CD14-positive monocyte (primary cell): ENCODE measurements around the gene KIRREL3. TPM values are rescaled to one million over a fixed set of nuclear protein-coding genes. Genes with fewer than 3 reads are reported as not detected.

Experiments used
- DNase-seq, 3 donors: peaks; one replicate each; pipeline ENCODE4 v3.0.0-alpha.2; 2011 to 2022
- H2AFZ ChIP-seq: 2 replicates; pipeline ENCODE4 v1.6.0; 2012; ENCODE audit warnings: mild to moderate bottlenecking, low read depth, low read length, inconsistent platforms; ENCODE audit not compliant: insufficient read depth, poor library complexity, severe bottlenecking
- H3K27ac ChIP-seq, 2 donors: 1 replicate in 1 of 2; 2 replicates in 1 of 2; pipeline ENCODE4 v1.5.1; 2012 to 2013; ENCODE audit warnings: low read length in 2 of 2, control low read depth in 1 of 2, inconsistent platforms in 1 of 2, low read depth in 1 of 2, mild to moderate bottlenecking in 1 of 2
- H3K27me3 ChIP-seq, 2 donors: one replicate each; pipeline versions ENCODE4 v1.6.0 to v1.6.1; 2011 to 2013; ENCODE audit warnings: low read length in 2 of 2; ENCODE audit not compliant: control insufficient read depth in 2 of 2, insufficient read depth in 2 of 2
- H3K36me3 ChIP-seq, 2 donors: replicated peaks in 1 of 2; 1 replicate in 1 of 2; 2 replicates in 1 of 2; pipeline versions ENCODE4 v1.5.1 to v1.6.1; 2012 to 2013; ENCODE audit warnings: low read length in 2 of 2, control low read depth in 1 of 2, inconsistent platforms in 1 of 2, mild to moderate bottlenecking in 1 of 2; ENCODE audit not compliant: insufficient read depth in 2 of 2, control insufficient read depth in 1 of 2
- H3K4me1 ChIP-seq, 2 donors: 1 replicate in 1 of 2; 2 replicates in 1 of 2; pipeline versions ENCODE4 v1.5.1 to v1.6.1; 2012 to 2013; ENCODE audit warnings: low read length in 2 of 2, control low read depth in 1 of 2, inconsistent platforms in 1 of 2, mild to moderate bottlenecking in 1 of 2, moderate library complexity in 1 of 2; ENCODE audit not compliant: insufficient read depth in 2 of 2, control insufficient read depth in 1 of 2
- H3K4me2 ChIP-seq: replicated peaks from 2 replicates; pipeline ENCODE3; 2012; ENCODE audit warnings: low read length, moderate library complexity, mild to moderate bottlenecking; ENCODE audit not compliant: poor library complexity, severe bottlenecking; ENCODE audit errors: extremely low read depth
- H3K4me3 ChIP-seq, 3 experiments: fragments of 200-600 bp in 1 of 3; sonication (generic) in 1 of 3; replicated peaks in 1 of 3; 1 replicate in 2 of 3; 2 replicates in 1 of 3; pipeline ENCODE4 v1.5.1; 2011 to 2013; ENCODE audit warnings: low read length in 3 of 3, mild to moderate bottlenecking in 3 of 3, control low read depth in 2 of 3, low read depth in 2 of 3, inconsistent platforms in 1 of 3, moderate library complexity in 1 of 3
- H3K79me2 ChIP-seq: 2 replicates; pipeline ENCODE4 v1.6.0; 2012; ENCODE audit warnings: mild to moderate bottlenecking, control low read depth, inconsistent platforms, low read length, moderate library complexity; ENCODE audit not compliant: insufficient read depth
- H3K9ac ChIP-seq: 2 replicates; pipeline ENCODE4 v1.6.0; 2017; ENCODE audit warnings: low read length, mild to moderate bottlenecking; ENCODE audit not compliant: insufficient read depth, poor library complexity, severe bottlenecking
- H3K9me3 ChIP-seq, 2 donors: replicated peaks in 1 of 2; 1 replicate in 1 of 2; 2 replicates in 1 of 2; pipeline versions ENCODE4 v1.5.1 to v1.6.1; 2012 to 2013; ENCODE audit warnings: low read length in 2 of 2, control low read depth in 1 of 2; ENCODE audit not compliant: control insufficient read depth in 1 of 2, insufficient read depth in 1 of 2
- H4K20me1 ChIP-seq: 2 replicates; pipeline ENCODE4 v1.6.0; 2012; ENCODE audit warnings: mild to moderate bottlenecking, low read length, control low read depth, moderate library complexity; ENCODE audit not compliant: insufficient read depth
- H3K27ac Mint-ChIP-seq, 7 donors: one replicate each; pipeline ENCODE4 v1.8.0; 2020; ENCODE audit warnings: mild to moderate bottlenecking in 7 of 7, mixed read lengths in 7 of 7, moderate library complexity in 6 of 7, inconsistent platforms in 2 of 7
- H3K27me3 Mint-ChIP-seq, 3 donors: one replicate each; pipeline ENCODE4 v1.8.0; 2021 to 2022; ENCODE audit warnings: low read depth in 3 of 3, mild to moderate bottlenecking in 3 of 3, mixed read lengths in 3 of 3, moderate library complexity in 3 of 3, inconsistent platforms in 1 of 3
- H3K36me3 Mint-ChIP-seq, 2 donors: one replicate each; pipeline ENCODE4 v1.8.0; 2020; ENCODE audit warnings: mixed read lengths in 2 of 2, inconsistent platforms in 1 of 2, mild to moderate bottlenecking in 1 of 2
- H3K4me1 Mint-ChIP-seq: one replicate; pipeline ENCODE4 v1.8.0; 2020; ENCODE audit warnings: mild to moderate bottlenecking, mixed read lengths
- H3K4me3 Mint-ChIP-seq, 2 donors: one replicate each; pipeline ENCODE4 v1.8.0; 2020; ENCODE audit warnings: mild to moderate bottlenecking in 2 of 2, mixed read lengths in 2 of 2, moderate library complexity in 1 of 2
- H3K9me3 Mint-ChIP-seq, 7 donors: one replicate each; pipeline ENCODE4 v1.8.0; 2020 to 2022; ENCODE audit warnings: mixed read lengths in 7 of 7, mild to moderate bottlenecking in 6 of 7, moderate library complexity in 6 of 7, inconsistent platforms in 2 of 7
- CTCF ChIP-seq: fragments of 200-600 bp; IDR thresholded peaks from one replicate; pipeline ENCODE4 v1.8.0; 2022; ENCODE audit warnings: antibody characterized with exemption, mild to moderate bottlenecking
- WGBS: methylation state at CpG from one replicate; pipeline ENCODE4 v1.1.5; 2013; ENCODE audit warnings: missing lambda C conversion rate; ENCODE audit not compliant: insufficient coverage; 5-methylcytosine and 5-hydroxymethylcytosine counted together
- intact Hi-C, 2 donors: fragments of 100-400 bp; cut with micrococcal nuclease; formaldehyde crosslinking; loops; one replicate each; pipeline versions ENCODE4 v1.15.0 to v1.15.1; 2023
- polyA plus RNA-seq, 3 donors: library from polyadenylated mRNA; depleted of rRNA in 1 of 3; unstranded in 2 of 3; stranded (reverse) in 1 of 3; fragments of 300-500 nt in 2 of 3; fragments of >200 nt in 1 of 3; fragmentation: Illumina TruSeq in 2 of 3; gene quantifications; 1 replicate in 2 of 3; 2 replicates in 1 of 3; pipeline ENCODE4 v1.2.3, GENCODE V29; 2012 to 2021

The KIRREL3 gene
- polyA plus RNA-seq, 3 donors: not detected

- no peak overlapping the region for H3K4me2 ChIP-seq
- no peak for DNase-seq
- 89% methylated on average over 4 of the region's 4 CpGs for WGBS
Measured at GRCh38 chr11:126589492-126589803, 411.1 kb downstream of the KIRREL3 start.

GRCh38 chr11:126588630-126589491, 411.7 kb downstream of the KIRREL3 start:
- TF ChIP-seq CTCF: no peak
- no peak overlapping the region for H3K27ac Mint-ChIP-seq
- no peak overlapping the region for H3K4me3 Mint-ChIP-seq
- 81% methylated on average over 15 of the region's 16 CpGs for WGBS
- no peak overlapping the region for H2AFZ ChIP-seq
- H3K36me3 Mint-ChIP-seq: no peaks in the 10 kb centered on the region
- H3K27me3 Mint-ChIP-seq: peaks cover 2% of the 10 kb centered on the region in 3 donors
- no peak overlapping the region for H3K9ac ChIP-seq
- no peak overlapping the region for H3K4me3 ChIP-seq
- H3K79me2 ChIP-seq: no peaks in the 10 kb centered on the region
- intact Hi-C loops: no loop called here
- no peaks in the 10 kb centered on the region for H3K9me3 ChIP-seq
- H3K27ac ChIP-seq: no peak overlapping the region
- no peaks in the 10 kb centered on the region for H3K9me3 Mint-ChIP-seq
- no peaks in the 10 kb centered on the region for H3K27me3 ChIP-seq
- no peak overlapping the region for H3K4me2 ChIP-seq
- H3K4me1 ChIP-seq: no peaks in the 10 kb centered on the region
- H4K20me1 ChIP-seq: no peaks in the 10 kb centered on the region
- no peaks in the 10 kb centered on the region for H3K4me1 Mint-ChIP-seq
- no peak for DNase-seq
- no peaks in the 10 kb centered on the region for H3K36me3 ChIP-seq

More at GRCh38 chr11:126589492-126589803, 411.1 kb downstream of the KIRREL3 start:
- Mint-ChIP-seq H3K4me1 (no peaks in the 10 kb centered on the region), H3K4me3 (no peak overlapping the region), H3K9me3 (no peaks in the 10 kb centered on the region), H3K36me3 (no peaks in the 10 kb centered on the region), H3K27ac (no peak overlapping the region), H3K27me3 (peaks cover 2 to 3% (median 2%) of the 10 kb centered on the region in 3 donors)
- Histone ChIP-seq H3K4me1 (no peaks in the 10 kb centered on the region), H3K79me2 (no peaks in the 10 kb centered on the region), H3K36me3 (no peaks in the 10 kb centered on the region), H4K20me1 (no peaks in the 10 kb centered on the region), H3K4me3 (no peak overlapping the region), H3K9ac (no peak overlapping the region), H3K9me3 (no peaks in the 10 kb centered on the region), H2AFZ (no peak overlapping the region), H3K27ac (no peak overlapping the region), H3K27me3 (no peaks in the 10 kb centered on the region)
- TF ChIP-seq CTCF: no peak
- intact Hi-C loops: no loop called here
